Upper lobe of left lung (tissue), 4 donors: ENCODE data around the gene PRPF18.

Source experiments
- EP300 ChIP-seq, 4 donors: sonication (generic); formaldehyde crosslinking; IDR thresholded peaks; one replicate each; pipeline ENCODE4 v1.5.1; 2017; ENCODE audit warnings: antibody characterized with exemption in 4 of 4, control low read depth in 2 of 4
- POLR2A ChIP-seq, 4 donors: fragments of 450-650 bp; IDR thresholded peaks; one replicate each; pipeline ENCODE4 v1.5.1; 2016 to 2017; ENCODE audit warnings: antibody characterized with exemption in 4 of 4, mild to moderate bottlenecking in 2 of 4
- POLR2AphosphoS5 ChIP-seq, 2 donors: sonication (generic); formaldehyde crosslinking; IDR thresholded peaks; one replicate each; pipeline ENCODE4 v1.5.1; 2017; ENCODE audit warnings: antibody characterized with exemption in 2 of 2
- TF ChIP-seq, protein P1 (sequence below), 6 experiments: fragments of 450-650 bp in 4 of 6; fragments of 200-600 bp in 2 of 6; sonication (generic) in 2 of 6; IDR thresholded peaks; one replicate each; pipeline ENCODE4 v1.5.1; 2016 to 2019; ENCODE audit warnings: antibody characterized with exemption in 6 of 6

DNA sequence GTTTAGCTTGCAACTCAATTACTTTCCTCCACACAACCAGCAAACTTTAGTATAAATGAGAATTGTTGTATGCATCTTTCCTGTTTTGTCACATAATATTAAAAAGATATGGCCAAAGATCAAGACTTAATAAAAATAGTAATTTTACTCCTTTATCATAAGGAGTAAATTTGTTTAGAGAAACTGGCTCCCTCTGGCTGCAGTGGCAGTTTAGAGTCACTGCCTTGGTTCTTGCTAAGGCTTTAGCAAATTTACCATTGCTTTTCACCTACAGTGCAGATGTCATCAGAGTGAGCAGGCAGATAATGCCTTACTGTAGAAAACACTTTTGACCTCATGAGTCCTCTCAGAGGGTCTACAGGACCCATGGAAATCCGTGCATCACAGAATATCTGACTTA is 2.6 kb downstream of the PRPF18 start:
- TF ChIP-seq POLR2AphosphoS5 (IDR thresholded peaks at IDR 0.05) (no peak), EP300 (IDR thresholded peaks at IDR 0.05) (no peak), POLR2A (IDR thresholded peaks at IDR 0.05) (no peak)
- TF ChIP-seq, protein P1, sequence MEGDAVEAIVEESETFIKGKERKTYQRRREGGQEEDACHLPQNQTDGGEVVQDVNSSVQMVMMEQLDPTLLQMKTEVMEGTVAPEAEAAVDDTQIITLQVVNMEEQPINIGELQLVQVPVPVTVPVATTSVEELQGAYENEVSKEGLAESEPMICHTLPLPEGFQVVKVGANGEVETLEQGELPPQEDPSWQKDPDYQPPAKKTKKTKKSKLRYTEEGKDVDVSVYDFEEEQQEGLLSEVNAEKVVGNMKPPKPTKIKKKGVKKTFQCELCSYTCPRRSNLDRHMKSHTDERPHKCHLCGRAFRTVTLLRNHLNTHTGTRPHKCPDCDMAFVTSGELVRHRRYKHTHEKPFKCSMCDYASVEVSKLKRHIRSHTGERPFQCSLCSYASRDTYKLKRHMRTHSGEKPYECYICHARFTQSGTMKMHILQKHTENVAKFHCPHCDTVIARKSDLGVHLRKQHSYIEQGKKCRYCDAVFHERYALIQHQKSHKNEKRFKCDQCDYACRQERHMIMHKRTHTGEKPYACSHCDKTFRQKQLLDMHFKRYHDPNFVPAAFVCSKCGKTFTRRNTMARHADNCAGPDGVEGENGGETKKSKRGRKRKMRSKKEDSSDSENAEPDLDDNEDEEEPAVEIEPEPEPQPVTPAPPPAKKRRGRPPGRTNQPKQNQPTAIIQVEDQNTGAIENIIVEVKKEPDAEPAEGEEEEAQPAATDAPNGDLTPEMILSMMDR (IDR thresholded peaks at IDR 0.05) = no peak
